ENCODE results near the gene MICALL1. TPM values are rescaled to one million over a fixed set of nuclear protein-coding genes. Genes with fewer than 3 reads are reported as not detected.

Gene MICALL1
- total RNA-seq, 1 experiment from 2014 or later: 47.2 TPM

DNA sequence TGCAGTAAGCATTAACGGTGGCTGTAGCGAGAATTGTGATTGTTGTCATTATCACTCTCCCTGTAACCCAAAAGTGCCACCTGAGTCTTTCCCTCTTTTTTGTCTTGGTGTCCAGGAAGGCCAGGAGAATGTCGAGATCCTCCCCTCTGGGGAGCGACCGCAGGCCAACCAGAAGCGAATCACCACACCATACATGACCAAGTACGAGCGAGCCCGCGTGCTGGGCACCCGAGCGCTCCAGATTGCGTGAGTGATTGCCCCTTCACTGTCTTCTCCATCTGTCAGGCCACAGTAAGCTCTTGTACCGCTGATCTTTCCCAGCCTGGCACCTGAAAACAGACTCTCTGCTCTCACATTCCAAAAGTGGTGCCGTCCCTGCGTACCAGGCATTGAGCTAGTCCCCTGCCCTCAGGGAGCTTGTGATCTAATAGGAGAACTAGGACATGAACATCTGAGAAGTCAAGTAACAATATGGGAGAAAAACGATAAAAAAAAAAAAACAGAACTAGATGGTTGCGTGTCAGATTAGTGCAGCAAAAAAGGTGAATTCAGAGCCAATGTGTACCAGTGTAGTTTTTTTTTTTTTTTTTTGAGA lies 53.2 kb downstream of the MICALL1 start:
- no peak for TF ChIP-seq KAT7 (CRISPR knock-in tag; IDR thresholded peaks at IDR 0.05; ENCODE audit: borderline replicate concordance)
- no peak for TF ChIP-seq FOXP1 (CRISPR knock-in tag; IDR thresholded peaks at IDR 0.05; ENCODE audit: borderline replicate concordance)
- no peak for TF ChIP-seq ZNF396 (CRISPR knock-in tag; IDR thresholded peaks at IDR 0.05; ENCODE audit: borderline replicate concordance)
- TF ChIP-seq, protein P1, sequence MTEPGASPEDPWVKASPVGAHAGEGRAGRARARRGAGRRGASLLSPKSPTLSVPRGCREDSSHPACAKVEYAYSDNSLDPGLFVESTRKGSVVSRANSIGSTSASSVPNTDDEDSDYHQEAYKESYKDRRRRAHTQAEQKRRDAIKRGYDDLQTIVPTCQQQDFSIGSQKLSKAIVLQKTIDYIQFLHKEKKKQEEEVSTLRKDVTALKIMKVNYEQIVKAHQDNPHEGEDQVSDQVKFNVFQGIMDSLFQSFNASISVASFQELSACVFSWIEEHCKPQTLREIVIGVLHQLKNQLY (CRISPR knock-in tag; IDR thresholded peaks at IDR 0.05): no peak
- TF ChIP-seq SP1 (CRISPR knock-in tag; conservative IDR thresholded peaks at IDR 0.05): no peak
- TF ChIP-seq, protein P2, sequence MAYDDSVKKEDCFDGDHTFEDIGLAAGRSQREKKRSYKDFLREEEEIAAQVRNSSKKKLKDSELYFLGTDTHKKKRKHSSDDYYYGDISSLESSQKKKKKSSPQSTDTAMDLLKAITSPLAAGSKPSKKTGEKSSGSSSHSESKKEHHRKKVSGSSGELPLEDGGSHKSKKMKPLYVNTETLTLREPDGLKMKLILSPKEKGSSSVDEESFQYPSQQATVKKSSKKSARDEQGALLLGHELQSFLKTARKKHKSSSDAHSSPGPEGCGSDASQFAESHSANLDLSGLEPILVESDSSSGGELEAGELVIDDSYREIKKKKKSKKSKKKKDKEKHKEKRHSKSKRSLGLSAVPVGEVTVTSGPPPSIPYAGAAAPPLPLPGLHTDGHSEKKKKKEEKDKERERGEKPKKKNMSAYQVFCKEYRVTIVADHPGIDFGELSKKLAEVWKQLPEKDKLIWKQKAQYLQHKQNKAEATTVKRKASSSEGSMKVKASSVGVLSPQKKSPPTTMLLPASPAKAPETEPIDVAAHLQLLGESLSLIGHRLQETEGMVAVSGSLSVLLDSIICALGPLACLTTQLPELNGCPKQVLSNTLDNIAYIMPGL (CRISPR knock-in tag; IDR thresholded peaks at IDR 0.05): no peak
- no peak for TF ChIP-seq ZBTB21 (CRISPR knock-in tag; IDR thresholded peaks at IDR 0.05; ENCODE audit: borderline replicate concordance)
- TF ChIP-seq ZNF263 (CRISPR knock-in tag; IDR thresholded peaks at IDR 0.05; ENCODE audit: low read depth): no peak
- TF ChIP-seq CBFB (CRISPR knock-in tag; IDR thresholded peaks at IDR 0.05; ENCODE audit: low read depth): no peak
- no peak for TF ChIP-seq NR1H2 (CRISPR knock-in tag; IDR thresholded peaks at IDR 0.05)
- TF ChIP-seq, protein P3, sequence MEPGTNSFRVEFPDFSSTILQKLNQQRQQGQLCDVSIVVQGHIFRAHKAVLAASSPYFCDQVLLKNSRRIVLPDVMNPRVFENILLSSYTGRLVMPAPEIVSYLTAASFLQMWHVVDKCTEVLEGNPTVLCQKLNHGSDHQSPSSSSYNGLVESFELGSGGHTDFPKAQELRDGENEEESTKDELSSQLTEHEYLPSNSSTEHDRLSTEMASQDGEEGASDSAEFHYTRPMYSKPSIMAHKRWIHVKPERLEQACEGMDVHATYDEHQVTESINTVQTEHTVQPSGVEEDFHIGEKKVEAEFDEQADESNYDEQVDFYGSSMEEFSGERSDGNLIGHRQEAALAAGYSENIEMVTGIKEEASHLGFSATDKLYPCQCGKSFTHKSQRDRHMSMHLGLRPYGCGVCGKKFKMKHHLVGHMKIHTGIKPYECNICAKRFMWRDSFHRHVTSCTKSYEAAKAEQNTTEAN (CRISPR knock-in tag; IDR thresholded peaks at IDR 0.05): no peak
- no peak for TF ChIP-seq RELA (CRISPR knock-in tag; IDR thresholded peaks at IDR 0.05; ENCODE audit: borderline replicate concordance)
- TF ChIP-seq, protein P4, sequence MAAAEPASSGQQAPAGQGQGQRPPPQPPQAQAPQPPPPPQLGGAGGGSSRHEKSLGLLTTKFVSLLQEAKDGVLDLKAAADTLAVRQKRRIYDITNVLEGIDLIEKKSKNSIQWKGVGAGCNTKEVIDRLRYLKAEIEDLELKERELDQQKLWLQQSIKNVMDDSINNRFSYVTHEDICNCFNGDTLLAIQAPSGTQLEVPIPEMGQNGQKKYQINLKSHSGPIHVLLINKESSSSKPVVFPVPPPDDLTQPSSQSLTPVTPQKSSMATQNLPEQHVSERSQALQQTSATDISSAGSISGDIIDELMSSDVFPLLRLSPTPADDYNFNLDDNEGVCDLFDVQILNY (CRISPR knock-in tag; IDR thresholded peaks at IDR 0.05): no peak
- TF ChIP-seq, protein P5, sequence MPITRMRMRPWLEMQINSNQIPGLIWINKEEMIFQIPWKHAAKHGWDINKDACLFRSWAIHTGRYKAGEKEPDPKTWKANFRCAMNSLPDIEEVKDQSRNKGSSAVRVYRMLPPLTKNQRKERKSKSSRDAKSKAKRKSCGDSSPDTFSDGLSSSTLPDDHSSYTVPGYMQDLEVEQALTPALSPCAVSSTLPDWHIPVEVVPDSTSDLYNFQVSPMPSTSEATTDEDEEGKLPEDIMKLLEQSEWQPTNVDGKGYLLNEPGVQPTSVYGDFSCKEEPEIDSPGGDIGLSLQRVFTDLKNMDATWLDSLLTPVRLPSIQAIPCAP (CRISPR knock-in tag; IDR thresholded peaks at IDR 0.05): no peak
- no peak for TF ChIP-seq ZNF317 (CRISPR knock-in tag; IDR thresholded peaks at IDR 0.05; ENCODE audit: borderline replicate concordance, low read depth)
- TF ChIP-seq, protein P6, sequence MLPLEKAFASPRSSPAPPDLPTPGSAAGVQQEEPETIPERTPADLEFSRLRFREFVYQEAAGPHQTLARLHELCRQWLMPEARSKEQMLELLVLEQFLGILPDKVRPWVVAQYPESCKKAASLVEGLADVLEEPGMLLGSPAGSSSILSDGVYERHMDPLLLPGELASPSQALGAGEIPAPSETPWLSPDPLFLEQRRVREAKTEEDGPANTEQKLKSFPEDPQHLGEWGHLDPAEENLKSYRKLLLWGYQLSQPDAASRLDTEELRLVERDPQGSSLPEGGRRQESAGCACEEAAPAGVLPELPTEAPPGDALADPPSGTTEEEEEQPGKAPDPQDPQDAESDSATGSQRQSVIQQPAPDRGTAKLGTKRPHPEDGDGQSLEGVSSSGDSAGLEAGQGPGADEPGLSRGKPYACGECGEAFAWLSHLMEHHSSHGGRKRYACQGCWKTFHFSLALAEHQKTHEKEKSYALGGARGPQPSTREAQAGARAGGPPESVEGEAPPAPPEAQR (CRISPR knock-in tag; IDR thresholded peaks at IDR 0.05): no peak
- no peak for TF ChIP-seq JUN (CRISPR knock-in tag; IDR thresholded peaks at IDR 0.05)
- no peak for TF ChIP-seq ETV6 (CRISPR knock-in tag; IDR thresholded peaks at IDR 0.05)
- H3K27ac Mint-ChIP-seq: no peak overlapping the region
- H3K36me3 Mint-ChIP-seq: peaks cover 50% of the 10 kb centered on the region
- no peak for ATAC-seq
- no peak for DNase-seq (ENCODE audit: low spot score)
- CTCF ChIA-PET: interaction anchor here (0.7 to 2.0 kb wide), 3 partner anchors 96 to 352 kb away, joined by 3 to 8 read pairs (median 3); no protein-coding TSS in a partner anchor
- H3K27me3 Mint-ChIP-seq (ENCODE audit: low read depth): no peaks in the 10 kb centered on the region
- H3K4me3 Mint-ChIP-seq: no peak overlapping the region
- H3K9me3 Mint-ChIP-seq: no peaks in the 10 kb centered on the region
- POLR2A ChIA-PET: no interaction called here
- H3K4me1 Mint-ChIP-seq: peaks cover 6% of the 10 kb centered on the region

DNA sequence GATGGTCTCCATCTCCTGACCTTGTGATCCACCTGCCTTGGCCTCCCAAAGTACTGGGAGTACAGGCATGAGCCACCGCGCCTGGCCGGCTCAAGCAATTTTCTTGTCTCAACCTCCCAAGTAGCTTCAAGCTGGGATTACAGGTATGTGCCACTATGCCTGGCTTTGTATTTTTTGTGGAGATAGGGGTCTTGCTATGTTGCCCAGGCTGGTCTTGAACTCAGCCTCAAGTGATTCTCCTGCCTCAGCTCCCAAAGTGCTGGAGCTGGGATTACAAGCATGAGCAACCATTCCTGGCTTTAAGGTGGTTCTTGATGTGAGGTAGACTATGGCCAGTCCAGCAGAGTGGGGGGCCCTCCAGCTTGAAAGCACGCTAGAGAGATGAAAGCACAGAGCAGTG lies 55.0 kb downstream of the MICALL1 start:
- H3K36me3 Mint-ChIP-seq: peaks cover 56% of the 10 kb centered on the region
- H3K4me1 Mint-ChIP-seq: no peaks in the 10 kb centered on the region; the same call in 1 of the 2 replicates
- no peak for DNase-seq (ENCODE audit: low spot score)
- TF ChIP-seq ZNF121 (CRISPR knock-in tag; IDR thresholded peaks at IDR 0.05): peak; percentile 57; the same call in 1 of the 2 replicates
- no peak for TF ChIP-seq ATF1 (CRISPR knock-in tag; IDR thresholded peaks at IDR 0.05)
- TF ChIP-seq, protein P7, sequence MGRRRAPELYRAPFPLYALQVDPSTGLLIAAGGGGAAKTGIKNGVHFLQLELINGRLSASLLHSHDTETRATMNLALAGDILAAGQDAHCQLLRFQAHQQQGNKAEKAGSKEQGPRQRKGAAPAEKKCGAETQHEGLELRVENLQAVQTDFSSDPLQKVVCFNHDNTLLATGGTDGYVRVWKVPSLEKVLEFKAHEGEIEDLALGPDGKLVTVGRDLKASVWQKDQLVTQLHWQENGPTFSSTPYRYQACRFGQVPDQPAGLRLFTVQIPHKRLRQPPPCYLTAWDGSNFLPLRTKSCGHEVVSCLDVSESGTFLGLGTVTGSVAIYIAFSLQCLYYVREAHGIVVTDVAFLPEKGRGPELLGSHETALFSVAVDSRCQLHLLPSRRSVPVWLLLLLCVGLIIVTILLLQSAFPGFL (CRISPR knock-in tag; IDR thresholded peaks at IDR 0.05; ENCODE audit: borderline replicate concordance): no peak
- H3K9me3 Mint-ChIP-seq: no peaks in the 10 kb centered on the region
- CTCF ChIA-PET: no interaction called here
- POLR2A ChIA-PET: no interaction called here
- H3K27me3 Mint-ChIP-seq (ENCODE audit: low read depth): no peaks in the 10 kb centered on the region
- no peak overlapping the region for H3K4me3 Mint-ChIP-seq
- ATAC-seq: no peak
- no peak overlapping the region for H3K27ac Mint-ChIP-seq

All from WTC11 (cell line).